Lower leg skin (tissue), 3 donors: Measurements from ENCODE around the gene F13B.

Source experiments
- POLR2A ChIP-seq, 2 donors: fragments of 450-650 bp; IDR thresholded peaks; one replicate each; pipeline ENCODE4 v1.6.1; 2016 to 2017; ENCODE audit warnings: antibody characterized with exemption in 2 of 2, mild to moderate bottlenecking in 1 of 2, moderate library complexity in 1 of 2
- TF ChIP-seq, protein P1 (sequence below), 3 donors: fragments of 450-650 bp; IDR thresholded peaks; one replicate each; pipeline ENCODE4 v1.5.1; 2016; ENCODE audit warnings: antibody characterized with exemption in 3 of 3, mild to moderate bottlenecking in 3 of 3, moderate library complexity in 2 of 3

DNA sequence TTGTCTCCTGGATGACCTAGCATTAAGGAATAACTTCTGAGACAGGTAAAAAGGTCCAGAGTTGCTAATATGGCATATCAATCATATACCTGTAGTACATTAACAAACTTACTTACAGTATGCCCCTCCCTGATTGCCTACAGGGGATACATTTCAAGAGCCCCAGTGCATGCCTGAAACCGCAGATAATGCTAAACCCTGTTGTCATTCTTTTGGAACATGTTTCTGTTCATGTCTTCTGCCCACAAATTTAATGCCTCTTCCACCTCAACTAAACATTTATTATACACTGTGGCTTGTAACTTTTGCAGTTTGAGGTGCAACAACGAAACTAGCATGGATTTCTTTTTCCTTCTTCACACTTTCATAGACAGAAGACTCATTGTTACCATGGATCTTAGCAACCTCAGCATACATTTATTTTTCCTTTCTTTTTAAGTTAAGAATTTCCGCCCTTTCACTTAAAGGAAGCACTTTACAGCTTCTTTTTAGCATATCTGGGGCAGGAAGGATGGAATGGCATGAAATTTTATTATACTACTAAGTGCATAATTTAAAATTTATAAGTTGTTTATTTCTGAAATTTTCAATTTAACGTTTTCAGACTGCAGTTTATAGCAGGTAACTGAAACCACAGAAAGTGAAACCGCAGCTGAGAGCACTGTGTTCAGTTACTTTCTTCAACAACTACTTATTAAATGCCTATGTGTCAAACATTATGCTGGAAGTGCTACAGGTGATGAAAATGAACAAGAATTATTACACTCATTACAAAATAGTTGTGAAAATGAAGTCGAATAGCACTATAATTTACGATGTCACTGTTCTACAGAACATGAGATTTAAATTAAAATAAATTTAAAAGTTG is 25.3 kb downstream of the F13B start:
- no peak for TF ChIP-seq POLR2A (IDR thresholded peaks at IDR 0.05)
- TF ChIP-seq, protein P1, sequence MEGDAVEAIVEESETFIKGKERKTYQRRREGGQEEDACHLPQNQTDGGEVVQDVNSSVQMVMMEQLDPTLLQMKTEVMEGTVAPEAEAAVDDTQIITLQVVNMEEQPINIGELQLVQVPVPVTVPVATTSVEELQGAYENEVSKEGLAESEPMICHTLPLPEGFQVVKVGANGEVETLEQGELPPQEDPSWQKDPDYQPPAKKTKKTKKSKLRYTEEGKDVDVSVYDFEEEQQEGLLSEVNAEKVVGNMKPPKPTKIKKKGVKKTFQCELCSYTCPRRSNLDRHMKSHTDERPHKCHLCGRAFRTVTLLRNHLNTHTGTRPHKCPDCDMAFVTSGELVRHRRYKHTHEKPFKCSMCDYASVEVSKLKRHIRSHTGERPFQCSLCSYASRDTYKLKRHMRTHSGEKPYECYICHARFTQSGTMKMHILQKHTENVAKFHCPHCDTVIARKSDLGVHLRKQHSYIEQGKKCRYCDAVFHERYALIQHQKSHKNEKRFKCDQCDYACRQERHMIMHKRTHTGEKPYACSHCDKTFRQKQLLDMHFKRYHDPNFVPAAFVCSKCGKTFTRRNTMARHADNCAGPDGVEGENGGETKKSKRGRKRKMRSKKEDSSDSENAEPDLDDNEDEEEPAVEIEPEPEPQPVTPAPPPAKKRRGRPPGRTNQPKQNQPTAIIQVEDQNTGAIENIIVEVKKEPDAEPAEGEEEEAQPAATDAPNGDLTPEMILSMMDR (IDR thresholded peaks at IDR 0.05) = no peak
